COLO829 (cell line): ENCODE data around the gene RAB36.
"Not testable (repeated sequence)": the region's sequence is repeated elsewhere in the genome, so short reads cannot be mapped to it uniquely, and the experiment has no call there.

Source experiments
- DNase-seq: peaks from one replicate; pipeline ENCODE4 v3.0.0; 2012; ENCODE audit warnings: low spot score

Gene RAB36

DNA sequence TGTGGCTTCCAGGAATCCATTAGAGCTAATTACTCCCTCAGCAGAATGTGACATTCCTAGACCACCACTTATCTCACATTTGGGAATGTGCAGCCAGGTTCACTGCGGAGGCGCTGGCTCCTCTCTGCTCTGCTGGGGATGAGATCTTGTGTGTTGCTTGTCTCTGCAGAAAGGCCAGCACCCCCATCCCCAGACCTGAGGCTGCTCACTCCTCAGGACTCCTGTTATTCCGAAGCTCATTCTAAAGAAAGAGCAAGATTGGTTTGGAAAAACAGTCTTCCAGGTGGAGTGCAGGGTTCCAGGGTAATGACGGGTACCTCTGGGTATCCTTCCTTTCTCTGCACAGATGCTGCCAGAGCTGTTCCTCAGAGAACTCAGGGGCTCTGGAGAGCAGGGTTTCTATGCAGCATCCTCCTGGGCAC lies 24.3 kb upstream of the RAB36 start:
- DNase-seq, result no peak

DNA sequence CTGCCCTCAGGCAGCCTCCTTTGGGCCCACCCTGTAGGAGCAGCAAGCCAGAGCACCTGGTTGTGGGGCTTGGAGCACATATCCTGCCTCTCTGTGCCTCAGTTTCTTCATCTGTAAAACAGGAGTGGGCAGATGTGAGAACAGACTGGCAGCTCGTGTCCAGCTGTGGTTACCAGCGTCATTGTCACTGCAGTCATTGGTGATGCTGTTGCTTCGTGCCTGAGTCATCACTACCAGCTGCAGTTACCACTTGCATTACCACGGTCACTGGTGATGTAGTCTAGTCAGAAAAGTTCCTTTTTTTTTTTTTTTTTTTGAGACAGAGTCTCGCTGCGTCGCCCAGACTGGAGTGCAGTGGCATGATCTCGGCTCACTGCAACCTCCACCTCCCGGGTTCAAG lies 23.9 kb upstream of the RAB36 start:
- DNase-seq, result no peak

DNA sequence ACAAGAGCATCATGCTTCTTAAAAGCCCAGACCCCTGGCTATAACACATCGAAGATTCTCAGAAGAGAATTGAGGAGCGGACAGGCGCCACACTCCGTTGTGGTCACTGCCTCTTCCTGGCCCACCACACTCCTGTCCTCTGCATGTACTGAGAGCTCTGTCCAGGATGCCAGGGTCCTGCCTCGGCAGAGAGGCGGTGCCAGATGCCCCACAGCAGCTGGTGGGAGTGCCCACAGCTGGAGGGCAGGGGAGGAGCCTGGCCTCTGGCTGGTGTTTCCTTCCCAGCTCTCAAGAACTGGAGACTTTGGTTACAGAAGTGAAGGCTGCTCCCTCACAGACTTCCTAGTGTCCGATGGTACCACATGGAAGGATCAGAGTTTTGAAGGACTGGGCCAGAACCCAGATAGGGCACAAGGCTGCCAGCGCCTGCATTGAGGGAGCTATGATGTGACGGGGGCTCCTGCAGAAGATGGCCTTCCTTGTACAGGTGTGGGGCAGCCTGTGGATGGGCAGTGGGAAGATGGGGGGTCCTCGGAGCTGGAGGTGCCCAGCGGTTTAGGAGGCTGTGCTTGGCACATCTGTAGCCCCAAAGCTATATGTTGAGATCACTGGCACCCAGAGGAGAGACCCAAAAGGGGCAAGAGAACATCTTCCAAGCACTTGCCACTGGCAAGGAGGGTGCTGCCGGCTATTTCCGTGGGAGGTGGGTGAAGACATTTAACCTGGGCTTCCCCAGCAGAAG lies 22.9 kb upstream of the RAB36 start:
- DNase-seq, result no peak

DNA sequence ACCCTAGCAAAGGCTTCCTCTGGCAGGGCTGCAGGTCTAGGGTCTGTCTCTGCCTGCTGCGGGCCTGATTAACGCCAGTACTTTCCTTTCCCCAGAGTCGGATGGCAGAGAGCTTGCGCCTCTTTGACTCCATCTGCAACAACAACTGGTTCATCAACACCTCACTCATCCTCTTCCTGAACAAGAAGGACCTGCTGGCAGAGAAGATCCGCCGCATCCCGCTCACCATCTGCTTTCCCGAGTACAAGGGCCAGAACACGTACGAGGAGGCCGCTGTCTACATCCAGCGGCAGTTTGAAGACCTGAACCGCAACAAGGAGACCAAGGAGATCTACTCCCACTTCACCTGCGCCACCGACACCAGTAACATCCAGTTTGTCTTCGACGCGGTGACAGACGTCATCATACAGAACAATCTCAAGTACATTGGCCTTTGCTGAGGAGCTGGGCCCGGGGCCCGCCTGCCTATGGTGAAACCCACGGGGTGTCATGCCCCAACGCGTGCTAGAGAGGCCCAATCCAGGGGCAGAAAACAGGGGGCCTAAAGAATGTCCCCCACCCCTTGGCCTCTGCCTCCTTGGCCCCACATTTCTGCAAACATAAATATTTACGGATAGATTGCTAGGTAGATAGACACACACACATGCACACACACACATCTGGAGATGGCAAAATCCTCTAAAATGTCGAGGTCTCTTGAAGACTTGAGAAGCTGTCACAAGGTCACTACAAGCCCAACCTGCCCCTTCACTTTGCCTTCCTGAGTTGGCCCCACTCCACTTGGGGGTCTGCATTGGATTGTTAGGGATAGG lies 22.1 kb upstream of the RAB36 start:
- DNase-seq, result no peak

DNA sequence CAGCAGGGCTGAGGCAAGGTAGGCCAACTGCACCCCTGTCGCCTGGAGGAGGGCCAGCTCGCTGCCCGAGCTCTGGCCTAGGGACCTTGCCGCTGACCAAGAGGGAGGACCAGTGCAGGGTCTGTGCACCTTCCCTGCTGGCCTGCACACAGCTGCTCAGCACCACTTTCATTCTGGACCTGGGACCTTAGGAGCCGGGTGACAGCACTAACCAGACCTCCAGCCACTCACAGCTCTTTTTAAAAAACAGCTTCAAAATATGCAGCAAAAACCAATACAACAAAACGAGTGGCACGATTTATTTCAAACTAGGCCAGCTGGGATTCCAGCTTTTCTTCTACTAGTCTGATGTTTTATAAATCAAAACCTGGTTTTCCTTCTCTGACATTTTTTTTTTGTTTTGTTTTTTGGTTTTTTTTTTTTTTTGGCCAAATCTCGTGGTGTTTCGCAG lies 21.4 kb upstream of the RAB36 start:
- no peak for DNase-seq

DNA sequence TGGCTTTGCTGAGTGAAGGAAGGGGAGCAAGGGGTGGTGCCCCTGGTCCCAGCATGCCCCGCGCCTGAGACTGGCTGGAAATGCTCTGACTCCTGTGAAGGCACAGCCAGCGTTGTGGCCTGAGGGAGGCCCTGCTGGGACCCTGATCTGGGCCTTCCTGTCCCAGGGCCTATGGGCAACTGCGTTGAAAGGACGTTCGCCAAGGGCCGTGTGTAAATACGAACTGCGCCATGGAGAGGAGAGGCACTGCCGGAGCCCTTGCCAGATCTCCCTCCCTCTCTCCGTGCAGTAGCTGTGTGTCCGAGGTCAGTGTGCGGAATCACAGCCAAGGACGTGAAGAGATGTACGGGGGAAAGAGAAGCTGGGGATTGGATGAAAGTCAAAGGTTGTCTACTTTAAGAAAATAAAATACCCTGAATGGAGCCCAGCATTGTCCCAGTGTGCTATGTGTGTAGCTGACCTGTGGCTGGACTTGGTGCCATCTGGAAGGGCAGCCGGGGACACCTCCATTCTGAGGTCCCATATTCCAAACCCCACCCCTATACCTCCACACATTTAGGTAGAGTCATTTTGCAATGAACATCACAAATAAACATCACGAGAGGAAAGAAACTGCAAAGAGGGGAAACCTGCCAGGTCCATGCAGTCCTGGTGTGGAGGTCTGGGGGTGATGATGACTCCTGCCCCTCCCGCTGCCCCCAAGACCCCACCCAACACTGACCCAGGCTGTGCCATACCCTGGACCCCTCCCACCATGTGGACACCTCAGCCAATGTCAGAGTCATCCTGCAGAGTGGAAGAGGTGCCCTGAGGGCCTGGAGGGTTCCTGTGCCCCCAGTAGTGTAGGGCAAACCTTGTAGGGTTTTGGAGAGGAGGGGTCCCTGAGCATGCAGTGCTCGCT lies 20.4 kb upstream of the RAB36 start:
- DNase-seq, result no peak

DNA sequence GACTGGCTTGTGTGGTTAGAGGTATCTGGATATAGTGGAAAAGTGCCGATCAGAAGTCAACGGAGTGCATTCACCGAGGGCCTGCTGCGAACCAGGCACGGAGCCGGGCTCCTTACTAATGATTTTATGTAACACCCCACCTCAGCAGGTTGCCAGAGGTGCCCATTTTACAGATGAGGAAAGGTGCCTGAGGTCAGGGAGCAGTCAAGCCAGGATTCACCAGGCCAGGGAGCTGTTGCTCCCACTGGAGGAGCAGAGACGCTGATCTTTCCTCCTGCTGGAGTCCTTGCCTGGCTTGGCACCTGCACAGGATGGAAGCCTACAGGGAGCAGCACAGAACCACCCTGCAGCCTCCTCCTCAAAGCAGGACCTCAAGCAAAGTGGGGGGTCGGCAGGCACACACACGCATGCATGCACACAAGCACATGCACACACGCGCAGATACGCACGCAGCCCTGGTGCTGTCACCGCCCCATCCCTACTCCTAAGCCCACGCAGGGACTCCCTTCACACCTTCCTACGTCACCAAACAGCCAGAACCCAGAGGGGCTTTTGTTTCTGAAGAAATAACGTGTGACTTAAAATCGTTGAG lies 19.7 kb upstream of the RAB36 start:
- DNase-seq, result no peak

DNA sequence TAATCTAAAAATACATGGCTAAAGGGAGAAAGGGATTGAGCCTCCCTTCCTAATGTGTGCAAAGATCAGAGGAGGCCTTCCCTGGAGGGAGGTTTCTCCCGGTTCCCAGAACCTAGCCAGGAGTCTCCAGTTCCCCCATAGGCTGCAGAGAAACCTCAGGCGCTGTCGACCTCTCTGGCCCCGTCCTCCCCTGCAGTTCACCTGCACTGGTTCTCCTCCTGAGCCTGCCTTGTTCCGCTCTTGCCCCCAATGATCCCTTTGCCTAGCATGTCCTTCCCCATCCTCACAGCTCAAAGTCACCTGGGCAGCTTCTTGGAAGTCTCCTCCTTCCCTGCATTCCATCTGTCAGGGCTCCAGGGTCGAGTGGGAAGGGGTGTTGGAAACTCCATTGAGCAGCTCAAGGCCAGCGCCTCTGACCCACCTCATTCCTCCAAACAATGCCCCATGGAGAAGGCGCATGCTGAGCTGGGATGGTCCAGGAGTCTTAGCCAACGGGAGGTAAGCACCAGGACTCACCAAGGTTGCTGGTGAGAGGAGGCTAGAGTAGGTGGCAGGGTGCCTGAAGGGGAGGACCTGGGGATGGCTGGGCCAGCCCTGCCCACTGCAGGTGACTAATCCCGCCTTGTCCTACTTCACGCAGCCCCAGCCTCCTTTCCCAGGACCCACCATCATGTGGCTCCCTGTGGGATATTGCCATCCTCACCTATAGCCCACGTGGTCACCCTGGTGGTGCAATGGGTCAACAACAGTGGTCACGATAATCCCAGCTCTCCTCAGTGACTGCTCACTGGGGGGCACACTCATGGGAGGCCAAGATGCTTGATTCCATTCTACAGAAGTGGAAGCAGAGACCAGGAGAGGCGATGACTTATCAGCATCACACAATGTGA lies 18.9 kb upstream of the RAB36 start:
- DNase-seq, result no peak

DNA sequence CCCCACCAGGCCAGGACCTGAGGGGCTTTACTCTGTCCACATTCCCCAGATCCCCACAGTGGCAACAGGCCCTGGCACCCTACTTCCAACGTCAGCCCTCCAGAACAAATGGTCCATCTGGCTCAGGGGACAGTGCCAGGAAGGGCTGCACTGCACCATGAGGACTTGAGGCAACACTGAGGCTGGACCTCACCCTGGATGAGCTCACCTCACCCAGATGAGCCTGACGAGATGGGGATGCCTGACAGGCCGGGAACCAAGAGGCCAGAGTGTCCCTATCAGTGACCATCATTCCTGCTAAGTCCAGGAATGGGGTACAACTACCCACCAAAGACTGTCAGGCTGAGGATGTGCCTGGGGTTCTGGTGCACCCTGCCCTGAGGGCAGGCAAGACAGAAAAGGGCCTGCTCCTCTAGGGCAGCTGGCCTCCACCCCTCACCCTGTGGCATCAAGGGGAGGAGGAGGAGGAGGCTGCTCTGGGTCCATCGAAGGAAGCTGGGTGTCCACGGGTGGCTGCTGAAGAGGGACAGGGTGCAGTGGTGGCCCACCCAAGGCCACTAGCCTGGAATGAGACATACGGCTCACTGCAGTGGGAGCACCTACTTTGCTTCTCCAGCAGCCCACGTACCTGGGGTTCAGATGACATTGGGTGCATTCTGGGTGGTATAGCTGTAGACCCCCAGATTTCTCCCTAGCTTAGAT lies 18.1 kb upstream of the RAB36 start:
- DNase-seq, result no peak

DNA sequence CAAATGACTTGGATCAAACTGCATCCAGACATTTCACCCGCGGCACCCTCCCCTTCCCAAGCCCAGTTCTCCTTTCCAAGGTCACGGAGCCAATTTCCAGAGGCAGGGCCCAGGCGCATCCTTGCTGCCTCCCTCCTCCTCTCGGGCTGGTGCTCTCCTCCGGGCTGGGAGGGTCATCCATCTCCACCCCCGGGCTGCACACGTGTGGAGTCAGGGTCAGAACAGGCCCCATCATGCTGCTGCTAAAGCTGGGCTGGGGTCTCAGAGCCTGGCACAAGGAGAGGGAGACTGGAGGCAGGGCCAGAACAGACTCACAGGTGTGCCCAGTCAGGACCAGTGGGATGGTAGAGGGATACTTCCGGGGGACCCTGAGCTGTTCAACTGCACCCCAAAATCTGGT lies 17.5 kb upstream of the RAB36 start:
- DNase-seq, result no peak

DNA sequence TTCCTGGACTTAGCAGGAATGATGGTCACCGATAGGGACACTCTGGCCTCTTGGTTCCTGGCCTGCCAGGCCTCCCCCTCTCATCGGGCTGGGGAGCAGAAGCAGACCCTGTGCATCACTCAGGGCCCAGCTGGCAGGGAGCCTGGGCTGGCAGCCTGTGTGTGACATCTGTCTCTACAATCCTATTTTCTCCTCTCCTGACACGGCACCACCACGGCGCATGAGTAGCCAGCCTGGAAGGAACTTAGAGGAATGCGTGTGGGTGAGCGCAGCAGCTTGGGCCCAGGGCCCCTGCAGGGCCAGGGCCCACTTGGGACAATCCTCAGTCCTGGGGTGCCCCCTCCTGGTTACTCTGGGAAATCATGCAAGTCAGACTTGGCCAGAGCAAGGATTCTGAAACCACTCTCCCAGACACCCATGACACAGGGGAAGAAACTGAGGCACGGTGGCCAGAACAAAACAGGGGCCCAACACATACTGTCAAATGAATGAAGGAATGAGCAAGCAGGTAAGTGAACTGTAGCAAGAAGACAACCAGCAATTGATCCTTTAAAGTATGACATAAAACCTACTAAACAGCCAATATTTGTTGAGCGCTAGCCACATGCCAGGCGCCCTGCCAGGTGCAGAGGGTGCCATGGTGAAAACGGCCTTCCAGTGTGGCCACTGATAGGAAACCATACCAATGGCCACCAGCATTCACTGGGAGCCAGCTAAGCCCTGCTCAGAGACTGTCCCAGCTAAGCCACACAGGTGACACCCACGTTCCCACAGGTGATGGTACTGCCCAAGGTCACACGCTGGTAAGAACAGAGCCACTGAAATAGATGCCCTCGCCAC lies 16.8 kb upstream of the RAB36 start:
- DNase-seq, result peak; percentile 88

DNA sequence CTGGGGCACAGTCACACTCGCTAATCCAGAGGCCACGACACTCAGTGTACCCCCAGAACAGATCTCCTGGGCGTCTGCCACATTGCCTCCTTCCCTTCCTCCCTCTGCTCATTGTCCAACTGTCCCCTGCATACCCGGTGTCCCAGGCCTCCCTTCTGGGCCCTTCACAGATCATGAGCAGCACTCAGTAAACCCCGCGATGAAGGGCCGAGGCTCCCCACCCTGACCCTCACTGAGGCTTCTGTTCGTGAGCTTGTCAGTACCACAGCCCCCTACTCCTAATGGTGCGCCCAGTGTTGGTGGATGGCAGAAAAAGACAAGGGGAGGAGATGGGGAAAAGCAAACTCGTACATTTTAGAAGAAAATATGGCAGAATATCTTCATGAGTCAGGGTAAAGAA lies 16.1 kb upstream of the RAB36 start:
- DNase-seq, result no peak

DNA sequence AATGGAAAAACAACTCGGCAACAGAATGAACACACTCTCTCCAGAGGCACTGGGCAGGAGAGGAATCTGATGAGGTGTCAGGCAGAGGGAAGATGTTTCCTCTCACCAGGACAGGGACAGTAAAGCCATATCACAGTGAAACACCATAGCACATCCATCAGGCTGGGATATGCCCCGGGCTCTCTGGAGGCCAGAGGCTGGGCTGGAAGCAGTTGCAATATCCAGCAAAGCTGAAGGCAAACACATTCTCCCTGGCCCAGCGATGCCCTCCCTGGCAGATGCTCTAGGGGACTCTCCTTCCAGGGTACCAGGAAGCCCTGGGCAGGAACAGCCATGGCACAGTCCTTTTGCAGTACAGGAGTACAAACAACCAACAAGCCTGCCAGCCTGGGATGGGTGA lies 14.6 kb upstream of the RAB36 start:
- DNase-seq, result no peak

DNA sequence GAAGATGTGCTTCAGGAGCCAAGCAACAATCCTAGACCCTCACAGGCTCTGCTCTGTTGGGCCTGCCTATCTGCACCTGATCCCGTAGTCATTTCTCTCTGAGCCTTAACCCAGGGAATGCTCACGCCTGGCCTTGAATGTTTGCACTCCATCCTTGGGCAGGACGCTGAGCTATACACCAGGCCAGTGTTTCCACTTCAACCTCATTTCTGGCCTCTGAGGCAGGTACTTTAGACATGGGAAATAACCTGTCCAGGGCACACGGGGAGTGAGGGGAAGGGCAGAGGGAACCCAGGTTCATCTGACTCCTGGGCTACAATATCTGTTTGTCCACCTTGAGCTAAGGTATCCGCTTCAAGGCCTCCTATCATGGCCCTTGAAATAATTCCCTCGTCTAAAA lies 13.3 kb upstream of the RAB36 start:
- DNase-seq, result no peak

DNA sequence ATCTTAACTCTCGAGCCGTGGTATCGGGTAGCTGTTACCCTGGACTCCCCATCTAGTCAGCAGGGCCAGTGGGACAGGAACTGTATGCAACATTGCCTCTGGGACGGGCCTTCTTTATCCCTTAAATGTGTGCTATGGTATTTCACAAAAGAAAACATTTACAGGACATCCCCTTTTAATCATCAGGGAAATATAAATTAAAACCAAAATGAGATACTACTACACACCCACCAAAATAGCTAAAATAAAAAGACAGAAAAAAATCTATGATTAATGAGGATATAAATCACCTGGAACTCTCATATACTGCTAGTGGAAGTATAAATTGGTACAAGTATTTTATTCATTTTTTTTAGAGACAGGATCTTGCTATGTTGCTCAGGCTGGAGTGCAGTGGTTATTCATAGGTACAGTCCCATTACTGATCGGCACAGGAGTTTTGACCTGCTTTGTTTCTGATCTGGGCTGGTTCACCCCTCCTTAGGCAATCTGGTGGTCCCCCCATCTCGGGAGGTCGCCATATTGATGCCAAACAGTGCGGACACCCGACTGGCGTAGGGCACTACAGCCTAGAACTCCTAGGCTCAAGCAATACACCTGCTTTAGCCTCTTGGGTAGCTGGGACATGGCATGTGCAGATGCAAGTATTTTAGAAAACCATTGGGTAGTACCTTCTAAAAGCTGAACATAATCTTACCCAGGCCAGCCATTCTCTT lies 12.7 kb upstream of the RAB36 start:
- DNase-seq, result no peak

DNA sequence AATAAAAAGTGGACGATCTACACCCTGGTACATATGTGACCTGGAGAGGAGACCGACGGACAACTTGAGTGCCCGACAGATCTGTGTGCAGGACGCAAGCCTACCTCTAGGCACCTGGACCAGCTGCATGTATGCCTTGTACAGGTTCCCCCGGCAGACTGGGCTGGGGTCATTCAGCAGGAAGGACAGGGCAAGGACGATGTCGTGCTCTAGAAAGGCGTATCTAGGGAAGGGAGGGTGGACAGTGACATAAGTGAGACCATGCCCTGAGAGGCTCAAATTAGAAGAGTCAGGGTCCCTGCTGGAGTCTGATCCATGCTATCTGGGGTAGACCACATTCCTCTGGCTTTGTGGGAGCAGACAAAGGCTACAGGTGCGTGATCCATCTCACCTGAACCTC lies 11.4 kb upstream of the RAB36 start:
- no peak for DNase-seq

DNA sequence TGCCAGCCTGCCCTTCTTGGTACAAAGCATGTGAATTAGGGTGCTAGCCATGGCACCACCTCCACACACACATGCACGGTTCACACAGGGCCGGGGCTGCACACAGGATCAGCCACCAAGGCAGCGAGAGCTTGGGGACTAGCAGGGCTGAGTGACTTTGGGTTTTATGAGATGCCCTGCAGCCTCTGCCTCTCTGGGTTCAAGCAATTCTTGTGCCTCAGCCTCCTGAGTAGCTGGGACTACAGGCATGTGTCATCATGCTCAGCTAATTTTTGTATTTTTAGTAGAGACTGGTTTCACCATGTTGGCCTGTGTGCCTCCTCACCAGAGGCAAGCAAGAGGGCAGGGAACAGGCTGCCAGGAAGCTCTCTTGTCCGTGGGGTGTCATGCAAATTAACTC lies 8.3 kb upstream of the RAB36 start:
- not testable (repeated sequence) for DNase-seq

DNA sequence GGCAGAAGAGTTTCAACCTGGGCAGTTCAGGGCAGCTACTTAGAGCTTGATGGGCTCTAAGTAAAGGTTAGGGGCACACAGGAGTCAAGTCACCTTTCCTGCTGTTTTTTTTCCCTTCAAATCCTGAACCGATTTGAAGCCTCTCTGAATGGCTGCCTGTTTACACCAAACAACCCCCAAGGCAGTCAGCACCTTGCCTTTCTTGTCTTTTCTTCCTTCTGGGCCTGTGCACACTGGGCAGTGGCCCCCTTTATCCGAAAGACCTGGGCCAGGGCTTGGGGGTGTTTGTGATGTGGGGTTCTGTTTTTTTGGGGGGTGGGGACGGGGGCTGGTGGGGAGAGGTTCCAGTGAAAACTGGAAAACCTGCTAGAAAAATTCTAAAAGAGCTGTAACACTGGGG lies 7.8 kb upstream of the RAB36 start:
- DNase-seq, result no peak
